CD4-positive, alpha-beta T cell (primary cell): ENCODE data around the gene PXDN. TPM values are rescaled to one million over a fixed set of nuclear protein-coding genes. Genes with fewer than 3 reads are reported as not detected.
"Not testable (repeated sequence)": the region's sequence is repeated elsewhere in the genome, so short reads cannot be mapped to it uniquely, and the experiment has no call there.

Experiments
- ATAC-seq: fragments of 200-7000 bp; cut with Tn5 transposase; one replicate; pipeline ENCODE4 v1.10.0; 2022; ENCODE audit warnings: mild to moderate bottlenecking; ENCODE audit not compliant: poor library complexity
- CTCF ChIA-PET: fragments of 350-600 bp; sonication (Branson Sonifier 250); formaldehyde crosslinking; loops from one replicate; lab custom pipeline; 2021; ENCODE audit warnings: antibody characterized with exemption, inconsistent platforms; lab: Charles Lee
- POLR2A ChIA-PET: fragments of 350-600 bp; sonication (Branson Sonifier 250); formaldehyde crosslinking; loops from one replicate; lab custom pipeline; 2021; ENCODE audit warnings: antibody characterized with exemption, inconsistent platforms; lab: Charles Lee
- DNase-seq, 14 experiments: peaks; one replicate each; pipeline ENCODE4 v3.0.0-alpha.2; 2013 to 2020; ENCODE audit warnings: mixed read lengths in 2 of 14
- H3K27ac ChIP-seq, 2 donors: one replicate each; pipeline versions ENCODE4 v1.5.1 to v1.7.0; 2013; ENCODE audit warnings: low read length in 2 of 2, low read depth in 1 of 2, mild to moderate bottlenecking in 1 of 2
- H3K27me3 ChIP-seq, 2 experiments: 1 replicate in 1 of 2; 2 replicates in 1 of 2; pipeline versions ENCODE4 v1.6.1 to v1.7.0; 2013; ENCODE audit warnings: low read length in 2 of 2, control low read depth in 1 of 2, mild to moderate bottlenecking in 1 of 2, moderate library complexity in 1 of 2; ENCODE audit not compliant: insufficient read depth in 2 of 2, control insufficient read depth in 1 of 2
- H3K36me3 ChIP-seq: one replicate; pipeline ENCODE4 v1.6.1; 2013; ENCODE audit warnings: low read length, control low read depth; ENCODE audit not compliant: insufficient read depth
- H3K4me1 ChIP-seq: one replicate; pipeline ENCODE4 v1.6.1; 2013; ENCODE audit warnings: low read length, control low read depth; ENCODE audit not compliant: insufficient read depth
- H3K4me3 ChIP-seq: one replicate; pipeline ENCODE4 v1.5.1; 2013; ENCODE audit warnings: mild to moderate bottlenecking, low read length, moderate library complexity
- H3K9me3 ChIP-seq, 2 experiments: 1 replicate in 1 of 2; 2 replicates in 1 of 2; pipeline versions ENCODE4 v1.6.1 to v1.7.0; 2013; ENCODE audit warnings: low read length in 2 of 2, mild to moderate bottlenecking in 2 of 2, control low read depth in 1 of 2, moderate library complexity in 1 of 2; ENCODE audit not compliant: control insufficient read depth in 1 of 2, insufficient read depth in 1 of 2
- H3K27ac Mint-ChIP-seq: one replicate; pipeline ENCODE4 v1.8.0; 2020; ENCODE audit warnings: mixed read lengths
- H3K27me3 Mint-ChIP-seq: one replicate; pipeline ENCODE4 v1.8.0; 2021; ENCODE audit warnings: mixed read lengths
- H3K36me3 Mint-ChIP-seq: one replicate; pipeline ENCODE4 v1.8.0; 2021; ENCODE audit warnings: low read depth, mixed read lengths
- H3K4me1 Mint-ChIP-seq: one replicate; pipeline ENCODE4 v1.8.0; 2021; ENCODE audit warnings: low read depth, mixed read lengths
- H3K4me3 Mint-ChIP-seq: one replicate; pipeline ENCODE4 v1.8.0; 2020; ENCODE audit warnings: mild to moderate bottlenecking, mixed read lengths
- H3K9me3 Mint-ChIP-seq: one replicate; pipeline ENCODE4 v1.8.0; 2020; ENCODE audit warnings: mixed read lengths
- intact Hi-C, 2 experiments: fragments of 100-400 bp; cut with DNase I in 1 of 2; cut with micrococcal nuclease in 1 of 2; formaldehyde crosslinking; loops; one replicate each; pipeline versions ENCODE4 v1.15.1 to v1.9.0; 2023 to 2025; cut with DNase I, micrococcal nuclease
- total RNA-seq, 174 experiments: library from RNA in 2 of 174; stranded (reverse) in 2 of 174; gene quantifications; one replicate each; pipeline ENCODE4 v1.2.3 and lab custom pipeline; 2021 to 2026
- TF ChIP-seq, protein P1 (sequence below): fragments of 200-600 bp; IDR thresholded peaks from one replicate; pipeline ENCODE4 v1.8.0; 2022; ENCODE audit warnings: antibody characterized with exemption, mild to moderate bottlenecking

PXDN gene
- total RNA-seq, 2 experiments from 2014 or later: 0.47 to 0.84 TPM

DNA sequence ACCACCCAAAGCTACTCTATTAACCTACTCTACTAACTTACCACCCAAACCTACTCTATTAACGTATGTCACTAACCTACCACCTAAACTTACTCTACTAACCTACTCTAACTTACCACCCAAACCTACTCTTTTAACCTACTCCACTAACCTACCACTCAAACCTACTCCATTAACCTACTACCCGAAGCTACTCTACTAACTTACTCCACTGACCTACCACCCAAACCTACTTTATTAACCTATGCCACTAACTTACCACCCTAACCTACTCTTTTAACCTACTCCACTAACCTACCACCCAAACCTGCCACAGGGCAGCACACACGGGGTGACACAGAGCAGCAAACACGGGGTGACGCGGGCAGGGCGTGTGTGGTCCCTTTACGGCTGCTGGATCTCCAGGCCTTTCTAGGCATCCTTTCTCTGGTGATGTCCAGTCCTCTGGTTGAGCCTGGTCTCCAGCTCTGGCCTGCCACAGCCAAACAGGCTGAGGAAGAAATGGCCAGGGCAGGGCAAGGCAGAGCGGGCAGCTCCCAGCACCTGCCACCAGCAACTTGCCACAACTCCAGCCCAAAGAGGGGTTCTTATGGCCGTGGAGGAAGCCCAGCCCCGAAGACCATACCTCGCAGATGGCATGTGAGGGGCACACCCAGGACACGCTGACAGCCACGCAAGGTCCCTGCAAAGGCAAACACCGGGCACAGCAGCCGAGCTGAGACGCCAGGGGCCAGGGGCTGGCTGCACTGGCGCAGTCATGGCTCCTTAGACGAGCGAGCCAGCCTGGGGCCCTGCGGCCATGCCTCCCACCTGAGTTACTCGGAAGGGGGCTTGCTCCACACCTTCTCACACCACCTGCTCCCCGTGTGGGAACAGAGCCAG, 25.7 kb downstream of the PXDN start:
- no peak for DNase-seq
- ATAC-seq: no peak
- Mint-ChIP-seq H3K4me1 (no peaks in the 10 kb centered on the region), H3K9me3 (peaks cover 5% of the 10 kb centered on the region), H3K4me3 (no peak overlapping the region), H3K27ac (no peak overlapping the region), H3K27me3 (no peaks in the 10 kb centered on the region), H3K36me3 (no peaks in the 10 kb centered on the region)
- H3K27me3 ChIP-seq: peaks cover 2 to 7% of the 10 kb centered on the region in 2 experiments
- H3K36me3 ChIP-seq: no peaks in the 10 kb centered on the region
- intact Hi-C loops: no loop called here
- no peaks in the 10 kb centered on the region for H3K4me1 ChIP-seq
- no peak overlapping the region for H3K4me3 ChIP-seq
- H3K9me3 ChIP-seq: peaks cover 0 to 31% of the 10 kb centered on the region in 2 experiments
- TF ChIP-seq, protein P1, sequence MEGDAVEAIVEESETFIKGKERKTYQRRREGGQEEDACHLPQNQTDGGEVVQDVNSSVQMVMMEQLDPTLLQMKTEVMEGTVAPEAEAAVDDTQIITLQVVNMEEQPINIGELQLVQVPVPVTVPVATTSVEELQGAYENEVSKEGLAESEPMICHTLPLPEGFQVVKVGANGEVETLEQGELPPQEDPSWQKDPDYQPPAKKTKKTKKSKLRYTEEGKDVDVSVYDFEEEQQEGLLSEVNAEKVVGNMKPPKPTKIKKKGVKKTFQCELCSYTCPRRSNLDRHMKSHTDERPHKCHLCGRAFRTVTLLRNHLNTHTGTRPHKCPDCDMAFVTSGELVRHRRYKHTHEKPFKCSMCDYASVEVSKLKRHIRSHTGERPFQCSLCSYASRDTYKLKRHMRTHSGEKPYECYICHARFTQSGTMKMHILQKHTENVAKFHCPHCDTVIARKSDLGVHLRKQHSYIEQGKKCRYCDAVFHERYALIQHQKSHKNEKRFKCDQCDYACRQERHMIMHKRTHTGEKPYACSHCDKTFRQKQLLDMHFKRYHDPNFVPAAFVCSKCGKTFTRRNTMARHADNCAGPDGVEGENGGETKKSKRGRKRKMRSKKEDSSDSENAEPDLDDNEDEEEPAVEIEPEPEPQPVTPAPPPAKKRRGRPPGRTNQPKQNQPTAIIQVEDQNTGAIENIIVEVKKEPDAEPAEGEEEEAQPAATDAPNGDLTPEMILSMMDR: no peak
- ChIA-PET CTCF (no interaction called here), POLR2A (no interaction called here)
- no peak overlapping the region for H3K27ac ChIP-seq

DNA sequence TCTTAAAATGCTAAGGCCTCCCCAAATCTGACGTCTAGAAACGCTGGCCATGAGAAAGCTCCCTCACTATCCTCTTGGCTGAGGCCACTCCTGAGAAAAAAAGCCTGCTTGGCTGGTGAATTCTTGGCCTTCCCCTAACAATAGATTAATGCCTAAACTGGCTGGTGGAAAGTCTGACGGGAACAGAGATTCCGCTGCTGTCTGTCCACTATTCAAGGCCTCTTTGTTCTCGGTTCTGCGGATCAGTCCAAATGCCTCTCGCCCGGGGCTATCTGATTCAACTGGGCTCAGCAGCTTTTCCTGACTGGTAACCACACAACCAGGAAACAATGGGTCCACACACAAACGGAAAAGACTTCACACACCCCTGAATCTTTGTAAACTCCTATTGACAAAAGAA, 27.2 kb downstream of the PXDN start:
- H3K4me1 ChIP-seq: no peaks in the 10 kb centered on the region
- peaks cover 0 to 31% of the 10 kb centered on the region in 2 experiments for H3K9me3 ChIP-seq
- no peak for DNase-seq
- Mint-ChIP-seq H3K36me3 (no peaks in the 10 kb centered on the region), H3K27ac (no peak overlapping the region), H3K27me3 (peaks cover 4% of the 10 kb centered on the region), H3K9me3 (peaks cover 5% of the 10 kb centered on the region), H3K4me1 (no peaks in the 10 kb centered on the region), H3K4me3 (no peak overlapping the region)
- ATAC-seq: no peak
- TF ChIP-seq, protein P1: no peak
- ChIA-PET POLR2A (no interaction called here), CTCF (no interaction called here)
- no peak overlapping the region for H3K27ac ChIP-seq
- H3K36me3 ChIP-seq: no peaks in the 10 kb centered on the region
- intact Hi-C loops: no loop called here
- peaks cover 2 to 7% of the 10 kb centered on the region in 2 experiments for H3K27me3 ChIP-seq
- H3K4me3 ChIP-seq: no peak overlapping the region

DNA sequence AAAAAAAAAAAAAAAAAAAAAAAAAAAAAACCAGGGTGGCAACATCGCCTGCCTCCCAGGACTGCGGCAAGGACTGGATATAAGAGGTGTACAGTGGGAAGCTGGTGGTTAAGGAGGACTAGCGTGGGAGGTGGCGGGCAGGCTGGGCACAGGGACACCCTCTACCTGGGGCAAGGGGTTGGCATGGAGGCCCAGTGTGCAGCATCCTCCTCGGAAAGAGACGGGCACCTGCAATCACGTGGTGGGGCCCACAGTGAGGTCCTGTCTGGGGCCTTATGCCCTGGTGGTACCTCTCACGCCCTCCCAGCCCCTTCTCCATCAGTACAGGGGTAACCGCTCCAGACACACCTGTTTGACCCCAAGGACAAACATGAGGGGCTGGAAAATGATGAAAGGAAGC, 27.9 kb downstream of the PXDN start:
- DNase-seq: no peak
- H3K4me3 ChIP-seq: no peak overlapping the region
- Mint-ChIP-seq H3K27me3 (peaks cover 4% of the 10 kb centered on the region), H3K36me3 (no peaks in the 10 kb centered on the region), H3K4me3 (no peak overlapping the region), H3K4me1 (no peaks in the 10 kb centered on the region), H3K27ac (no peak overlapping the region), H3K9me3 (peaks cover 5% of the 10 kb centered on the region)
- CTCF ChIA-PET: no interaction called here
- TF ChIP-seq, protein P1: no peak
- H3K27me3 ChIP-seq: peaks cover 2 to 7% of the 10 kb centered on the region in 2 experiments
- no peak for ATAC-seq
- POLR2A ChIA-PET: no interaction called here
- intact Hi-C loops: no loop called here
- H3K36me3 ChIP-seq: no peaks in the 10 kb centered on the region
- no peak overlapping the region for H3K27ac ChIP-seq
- H3K4me1 ChIP-seq: no peaks in the 10 kb centered on the region
- H3K9me3 ChIP-seq: peaks cover 0 to 31% of the 10 kb centered on the region in 2 experiments

DNA sequence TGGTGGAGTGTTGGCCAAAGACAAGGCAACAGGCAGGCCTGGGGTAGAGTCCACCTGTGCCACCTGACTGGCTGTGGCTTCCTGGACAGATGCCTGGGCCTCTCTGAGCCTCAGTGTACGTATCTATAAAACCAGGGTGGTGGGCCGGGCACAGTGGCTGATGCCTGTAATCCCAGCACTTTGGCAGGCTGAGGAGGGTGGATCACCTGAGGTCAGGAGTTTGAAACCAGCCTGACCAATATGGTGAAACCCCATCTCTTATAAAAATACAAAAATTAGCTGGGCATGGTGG, 28.4 kb downstream of the PXDN start:
- POLR2A ChIA-PET, H3K27me3 ChIP-seq, H3K27ac ChIP-seq, H3K9me3 Mint-ChIP-seq, H3K27ac Mint-ChIP-seq, H3K27me3 Mint-ChIP-seq, H3K4me1 ChIP-seq, intact Hi-C loops, H3K4me3 ChIP-seq, H3K36me3 ChIP-seq, DNase-seq, H3K4me1 Mint-ChIP-seq, H3K36me3 Mint-ChIP-seq, ATAC-seq, CTCF ChIA-PET, H3K4me3 Mint-ChIP-seq: not testable (repeated sequence)
- H3K9me3 ChIP-seq: peaks cover 0 to 29% of the 10 kb centered on the region in 2 experiments
